Neural progenitor cell (in vitro differentiated cells): ENCODE results near the gene IMPG2.

Experiments used
- CTCF ChIP-seq: fragments of 200-600 bp; sonication (generic); IDR thresholded peaks from 2 replicates; pipeline ENCODE4 v1.5.1; 2017; ENCODE audit warnings: antibody characterized with exemption, mild to moderate bottlenecking
- EZH2 ChIP-seq: fragments of 200-600 bp; sonication (generic); IDR thresholded peaks from 2 replicates; pipeline ENCODE4 v1.6.1; 2017; ENCODE audit warnings: antibody characterized with exemption, mild to moderate bottlenecking, moderate library complexity

GRCh38 chr3:101181801-101182200 lies 138.6 kb downstream of the IMPG2 start:
- TF ChIP-seq EZH2 (no peak), CTCF (no peak)
